ENCODE data around the gene NGEF. TPM values are rescaled to one million over a fixed set of nuclear protein-coding genes. Genes with fewer than 3 reads are reported as not detected.

The NGEF gene
- total and polyA plus RNA-seq, 2 donors (not counting 1 experiment from before 2014, with no cell fraction given): under 0.01 to 0.24 TPM

- H3K4me2 ChIP-seq (ENCODE audit: extremely low read depth, insufficient read depth, low read length): no peak overlapping the region
- H4K20me1 ChIP-seq (ENCODE audit: control insufficient read depth, extremely low read depth, insufficient read depth, low read length): no peaks in the 10 kb centered on the region
- H3K36me3 ChIP-seq (ENCODE audit: control insufficient read depth, insufficient read depth, low read length): no peaks in the 10 kb centered on the region
- no peaks in the 10 kb centered on the region for H3K9me3 ChIP-seq (ENCODE audit: control insufficient read depth, insufficient read depth, low read depth, low read length)
- H3K79me2 ChIP-seq (ENCODE audit: control insufficient read depth, insufficient read depth, low read length): no peaks in the 10 kb centered on the region
- no peak overlapping the region for H2AFZ ChIP-seq (ENCODE audit: low read length)
- no peak for DNase-seq (ENCODE audit: low read depth in 2 of 2)
- H3K4me1 ChIP-seq (ENCODE audit: control insufficient read depth, extremely low read depth, insufficient read depth, low read length): peaks cover 6% of the 10 kb centered on the region
- TF ChIP-seq CTCF (conservative IDR thresholded peaks at IDR 0.05 in 1 of 2, IDR thresholded peaks at IDR 0.05 in 1 of 2; ENCODE audit: low read depth in 1 of 2, low read length in 2 of 2): no peak
- TF ChIP-seq EZH2 (IDR thresholded peaks at IDR 0.05; ENCODE audit: low read length, missing control alignments): no peak
- H3K27me3 ChIP-seq (ENCODE audit: control insufficient read depth, insufficient read depth, low read length): peaks cover 8% of the 10 kb centered on the region
- no peak overlapping the region for H3K9ac ChIP-seq (ENCODE audit: insufficient read depth, low read length)
- no peak overlapping the region for H3K4me3 ChIP-seq (replicated peaks in 1 of 4; ENCODE audit: control extremely low read depth in 1 of 4, insufficient read depth in 1 of 4, low read depth in 3 of 4, low read length in 4 of 4)
- no peak overlapping the region for H3K27ac ChIP-seq (ENCODE audit: insufficient read depth, low read length)
Measured at GRCh38 chr2:232976176-232976575, 36.9 kb downstream of the NGEF start.

GRCh38 chr2:232974396-232974795 is 38.7 kb downstream of the NGEF start:
- no peak for DNase-seq (ENCODE audit: low read depth in 2 of 2)

GRCh38 chr2:232973796-232974195 is 39.3 kb downstream of the NGEF start:
- H3K79me2 ChIP-seq (ENCODE audit: control insufficient read depth, insufficient read depth, low read length): no peaks in the 10 kb centered on the region
- H3K9me3 ChIP-seq (ENCODE audit: control insufficient read depth, insufficient read depth, low read depth, low read length): no peaks in the 10 kb centered on the region
- no peak overlapping the region for H2AFZ ChIP-seq (ENCODE audit: low read length)
- no peaks in the 10 kb centered on the region for H3K4me1 ChIP-seq (ENCODE audit: control insufficient read depth, extremely low read depth, insufficient read depth, low read length)
- H3K9ac ChIP-seq (ENCODE audit: insufficient read depth, low read length): no peak overlapping the region
- no peak for DNase-seq (ENCODE audit: low read depth in 2 of 2)
- TF ChIP-seq EZH2 (IDR thresholded peaks at IDR 0.05; ENCODE audit: low read length, missing control alignments): no peak
- TF ChIP-seq CTCF (conservative IDR thresholded peaks at IDR 0.05 in 1 of 2, IDR thresholded peaks at IDR 0.05 in 1 of 2; ENCODE audit: low read depth in 1 of 2, low read length in 2 of 2): no peak
- H3K27ac ChIP-seq (ENCODE audit: insufficient read depth, low read length): no peak overlapping the region
- H3K27me3 ChIP-seq (ENCODE audit: control insufficient read depth, insufficient read depth, low read length): peaks cover 9% of the 10 kb centered on the region
- H4K20me1 ChIP-seq (ENCODE audit: control insufficient read depth, extremely low read depth, insufficient read depth, low read length): no peaks in the 10 kb centered on the region
- H3K36me3 ChIP-seq (ENCODE audit: control insufficient read depth, insufficient read depth, low read length): no peaks in the 10 kb centered on the region
- no peak overlapping the region for H3K4me2 ChIP-seq (ENCODE audit: extremely low read depth, insufficient read depth, low read length)
- H3K4me3 ChIP-seq (replicated peaks in 1 of 4; ENCODE audit: control extremely low read depth in 1 of 4, insufficient read depth in 1 of 4, low read depth in 3 of 4, low read length in 4 of 4): no peak overlapping the region

More at GRCh38 chr2:232974396-232974795, 38.7 kb downstream of the NGEF start:
- Histone ChIP-seq H3K4me2 (ENCODE audit: extremely low read depth, insufficient read depth, low read length) (no peak overlapping the region), H3K79me2 (ENCODE audit: control insufficient read depth, insufficient read depth, low read length) (no peaks in the 10 kb centered on the region), H3K9ac (ENCODE audit: insufficient read depth, low read length) (no peak overlapping the region), H3K4me1 (ENCODE audit: control insufficient read depth, extremely low read depth, insufficient read depth, low read length) (no peaks in the 10 kb centered on the region), H3K36me3 (ENCODE audit: control insufficient read depth, insufficient read depth, low read length) (no peaks in the 10 kb centered on the region), H3K27me3 (ENCODE audit: control insufficient read depth, insufficient read depth, low read length) (peaks cover 8% of the 10 kb centered on the region), H3K9me3 (ENCODE audit: control insufficient read depth, insufficient read depth, low read depth, low read length) (no peaks in the 10 kb centered on the region), H3K27ac (ENCODE audit: insufficient read depth, low read length) (no peak overlapping the region), H3K4me3 (replicated peaks in 1 of 4; ENCODE audit: control extremely low read depth in 1 of 4, insufficient read depth in 1 of 4, low read depth in 3 of 4, low read length in 4 of 4) (no peak overlapping the region), H4K20me1 (ENCODE audit: control insufficient read depth, extremely low read depth, insufficient read depth, low read length) (no peaks in the 10 kb centered on the region), H2AFZ (ENCODE audit: low read length) (no peak overlapping the region)
- TF ChIP-seq EZH2 (IDR thresholded peaks at IDR 0.05; ENCODE audit: low read length, missing control alignments) (no peak), CTCF (conservative IDR thresholded peaks at IDR 0.05 in 1 of 2, IDR thresholded peaks at IDR 0.05 in 1 of 2; ENCODE audit: low read depth in 1 of 2, low read length in 2 of 2) (no peak)

Measured in fibroblast of lung (primary cell).